Measurements from ENCODE around the gene CPXM2.

Gene CPXM2

DNA sequence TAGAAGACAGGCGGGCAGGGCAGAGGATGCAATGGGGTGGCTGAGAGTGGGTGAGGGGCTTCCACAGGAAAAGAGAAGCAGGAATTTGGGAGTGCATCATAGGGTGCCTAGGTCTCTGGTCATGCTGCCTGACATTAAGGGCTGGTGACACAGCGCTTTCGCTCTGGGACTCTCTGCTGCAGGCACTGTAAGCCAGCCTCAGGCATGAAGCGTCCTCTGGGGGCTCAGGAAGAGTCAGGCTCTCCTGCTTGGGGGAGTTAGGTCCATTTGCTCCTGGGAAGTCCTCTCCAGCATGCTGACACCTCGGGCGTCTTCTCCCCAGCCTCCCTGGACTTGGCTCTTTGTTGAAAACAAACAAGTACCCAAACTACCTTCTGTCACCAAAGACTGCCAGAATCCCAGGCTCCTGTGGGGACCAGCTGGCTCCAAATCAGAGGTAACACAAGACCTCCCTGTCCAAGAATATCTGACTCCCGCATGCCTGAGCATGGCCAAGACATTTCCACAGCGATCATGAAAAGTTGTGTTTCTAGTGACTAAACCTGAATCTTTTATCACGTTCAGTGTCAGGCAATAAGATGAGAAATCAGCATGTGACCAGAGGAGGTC lies 170.1 kb downstream of the CPXM2 start:
- TF ChIP-seq, protein P1, sequence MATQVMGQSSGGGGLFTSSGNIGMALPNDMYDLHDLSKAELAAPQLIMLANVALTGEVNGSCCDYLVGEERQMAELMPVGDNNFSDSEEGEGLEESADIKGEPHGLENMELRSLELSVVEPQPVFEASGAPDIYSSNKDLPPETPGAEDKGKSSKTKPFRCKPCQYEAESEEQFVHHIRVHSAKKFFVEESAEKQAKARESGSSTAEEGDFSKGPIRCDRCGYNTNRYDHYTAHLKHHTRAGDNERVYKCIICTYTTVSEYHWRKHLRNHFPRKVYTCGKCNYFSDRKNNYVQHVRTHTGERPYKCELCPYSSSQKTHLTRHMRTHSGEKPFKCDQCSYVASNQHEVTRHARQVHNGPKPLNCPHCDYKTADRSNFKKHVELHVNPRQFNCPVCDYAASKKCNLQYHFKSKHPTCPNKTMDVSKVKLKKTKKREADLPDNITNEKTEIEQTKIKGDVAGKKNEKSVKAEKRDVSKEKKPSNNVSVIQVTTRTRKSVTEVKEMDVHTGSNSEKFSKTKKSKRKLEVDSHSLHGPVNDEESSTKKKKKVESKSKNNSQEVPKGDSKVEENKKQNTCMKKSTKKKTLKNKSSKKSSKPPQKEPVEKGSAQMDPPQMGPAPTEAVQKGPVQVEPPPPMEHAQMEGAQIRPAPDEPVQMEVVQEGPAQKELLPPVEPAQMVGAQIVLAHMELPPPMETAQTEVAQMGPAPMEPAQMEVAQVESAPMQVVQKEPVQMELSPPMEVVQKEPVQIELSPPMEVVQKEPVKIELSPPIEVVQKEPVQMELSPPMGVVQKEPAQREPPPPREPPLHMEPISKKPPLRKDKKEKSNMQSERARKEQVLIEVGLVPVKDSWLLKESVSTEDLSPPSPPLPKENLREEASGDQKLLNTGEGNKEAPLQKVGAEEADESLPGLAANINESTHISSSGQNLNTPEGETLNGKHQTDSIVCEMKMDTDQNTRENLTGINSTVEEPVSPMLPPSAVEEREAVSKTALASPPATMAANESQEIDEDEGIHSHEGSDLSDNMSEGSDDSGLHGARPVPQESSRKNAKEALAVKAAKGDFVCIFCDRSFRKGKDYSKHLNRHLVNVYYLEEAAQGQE (IDR thresholded peaks at IDR 0.05; ENCODE audit: insufficient read depth in 1 of 2, low read depth in 2 of 2, low read length in 2 of 2) = no peak
- TF ChIP-seq TAF1 (IDR thresholded peaks at IDR 0.05; ENCODE audit: borderline replicate concordance, insufficient read depth, low read length) = no peak
- TF ChIP-seq FOXP2 (optimal IDR thresholded peaks at IDR 0.05; ENCODE audit: borderline replicate concordance, extremely low read depth, extremely low read length, insufficient read depth) = no peak
- no peak for TF ChIP-seq POLR2AphosphoS5 (IDR thresholded peaks at IDR 0.05; ENCODE audit: low read depth, low read length)
- no peak for TF ChIP-seq SIN3A (IDR thresholded peaks at IDR 0.05; ENCODE audit: borderline replicate concordance, insufficient read depth, low read length)

GRCh38 chr10:123720536-123720935 lies 171.1 kb downstream of the CPXM2 start:
- TF ChIP-seq SIN3A (IDR thresholded peaks at IDR 0.05; ENCODE audit: borderline replicate concordance, insufficient read depth, low read length) = no peak
- TF ChIP-seq TAF1 (IDR thresholded peaks at IDR 0.05; ENCODE audit: borderline replicate concordance, insufficient read depth, low read length) = no peak
- no peak for TF ChIP-seq FOXP2 (optimal IDR thresholded peaks at IDR 0.05; ENCODE audit: borderline replicate concordance, extremely low read depth, extremely low read length, insufficient read depth)
- TF ChIP-seq, protein P1 (IDR thresholded peaks at IDR 0.05; ENCODE audit: insufficient read depth in 1 of 2, low read depth in 2 of 2, low read length in 2 of 2) = no peak
- TF ChIP-seq POLR2AphosphoS5 (IDR thresholded peaks at IDR 0.05; ENCODE audit: low read depth, low read length) = no peak

DNA sequence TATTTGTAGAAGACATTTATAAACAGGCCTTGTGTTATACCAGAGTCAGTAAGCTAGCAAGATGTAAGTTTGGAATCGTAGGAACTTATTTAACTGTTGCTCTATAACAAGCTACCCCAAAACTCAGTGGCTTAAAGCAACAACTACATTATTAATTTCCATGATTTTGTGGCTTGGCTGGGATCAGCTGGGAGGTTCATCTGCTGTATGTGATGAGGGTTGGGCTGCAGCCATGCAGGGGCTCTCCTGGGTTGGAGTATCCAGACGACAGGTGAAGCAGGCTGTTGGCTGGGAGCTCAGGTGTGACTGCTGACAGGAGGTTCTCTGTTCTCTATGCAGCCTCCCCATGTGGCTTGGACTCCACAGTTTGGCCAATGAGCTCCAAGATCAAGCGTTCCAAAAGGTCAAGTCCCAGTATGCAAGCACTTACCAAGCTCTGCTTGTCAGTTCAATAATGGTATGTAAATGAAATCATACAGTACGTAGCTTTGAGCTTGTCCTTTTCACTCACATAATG lies 173.0 kb downstream of the CPXM2 start:
- TF ChIP-seq, protein P1 (IDR thresholded peaks at IDR 0.05; ENCODE audit: insufficient read depth in 1 of 2, low read depth in 2 of 2, low read length in 2 of 2) = no peak
- TF ChIP-seq POLR2AphosphoS5 (IDR thresholded peaks at IDR 0.05; ENCODE audit: low read depth, low read length) (no peak), FOXP2 (optimal IDR thresholded peaks at IDR 0.05; ENCODE audit: borderline replicate concordance, extremely low read depth, extremely low read length, insufficient read depth) (no peak), TAF1 (IDR thresholded peaks at IDR 0.05; ENCODE audit: borderline replicate concordance, insufficient read depth, low read length) (no peak), SIN3A (IDR thresholded peaks at IDR 0.05; ENCODE audit: borderline replicate concordance, insufficient read depth, low read length) (no peak)

GRCh38 chr10:123717336-123717735 lies 174.3 kb downstream of the CPXM2 start:
- TF ChIP-seq FOXP2 (optimal IDR thresholded peaks at IDR 0.05; ENCODE audit: borderline replicate concordance, extremely low read depth, extremely low read length, insufficient read depth) (no peak), POLR2AphosphoS5 (IDR thresholded peaks at IDR 0.05; ENCODE audit: low read depth, low read length) (no peak), SIN3A (IDR thresholded peaks at IDR 0.05; ENCODE audit: borderline replicate concordance, insufficient read depth, low read length) (no peak), TAF1 (IDR thresholded peaks at IDR 0.05; ENCODE audit: borderline replicate concordance, insufficient read depth, low read length) (no peak)
- TF ChIP-seq, protein P1 (IDR thresholded peaks at IDR 0.05; ENCODE audit: insufficient read depth in 1 of 2, low read depth in 2 of 2, low read length in 2 of 2) = no peak
